ENCODE data around the gene C1orf52. TPM values are rescaled to one million over a fixed set of nuclear protein-coding genes. Genes with fewer than 3 reads are reported as not detected.

Gene C1orf52
- total RNA-seq, 6 donors from 2014 or later, result 12.9 to 89.1 (median 17.9) TPM

- H3K36me3 ChIP-seq, result no peaks in the 10 kb centered on the region
- H3K4me3 ChIP-seq, result no peak overlapping the region
- no peak for DNase-seq
- ATAC-seq (ENCODE audit: low FRiP score in 2 of 2), result no peak
- peaks cover 0 to 17% (median 2%) of the 10 kb centered on the region in 4 donors for H3K27me3 ChIP-seq
- peaks cover 0 to 12% (median 8%) of the 10 kb centered on the region in 4 donors for H3K4me1 ChIP-seq
- no peak overlapping the region for H3K27ac ChIP-seq
- peaks cover 0 to 5% (median 0%) of the 10 kb centered on the region in 4 donors for H3K9me3 ChIP-seq
- WGBS, 2 donors, result 65 to 72% methylated on average over 2 of the region's 2 CpGs
- TF ChIP-seq POLR2A (IDR thresholded peaks at IDR 0.05) (no peak), POLR2AphosphoS5 (IDR thresholded peaks at IDR 0.05) (no peak), EP300 (IDR thresholded peaks at IDR 0.05) (no peak)
- TF ChIP-seq, protein P1, sequence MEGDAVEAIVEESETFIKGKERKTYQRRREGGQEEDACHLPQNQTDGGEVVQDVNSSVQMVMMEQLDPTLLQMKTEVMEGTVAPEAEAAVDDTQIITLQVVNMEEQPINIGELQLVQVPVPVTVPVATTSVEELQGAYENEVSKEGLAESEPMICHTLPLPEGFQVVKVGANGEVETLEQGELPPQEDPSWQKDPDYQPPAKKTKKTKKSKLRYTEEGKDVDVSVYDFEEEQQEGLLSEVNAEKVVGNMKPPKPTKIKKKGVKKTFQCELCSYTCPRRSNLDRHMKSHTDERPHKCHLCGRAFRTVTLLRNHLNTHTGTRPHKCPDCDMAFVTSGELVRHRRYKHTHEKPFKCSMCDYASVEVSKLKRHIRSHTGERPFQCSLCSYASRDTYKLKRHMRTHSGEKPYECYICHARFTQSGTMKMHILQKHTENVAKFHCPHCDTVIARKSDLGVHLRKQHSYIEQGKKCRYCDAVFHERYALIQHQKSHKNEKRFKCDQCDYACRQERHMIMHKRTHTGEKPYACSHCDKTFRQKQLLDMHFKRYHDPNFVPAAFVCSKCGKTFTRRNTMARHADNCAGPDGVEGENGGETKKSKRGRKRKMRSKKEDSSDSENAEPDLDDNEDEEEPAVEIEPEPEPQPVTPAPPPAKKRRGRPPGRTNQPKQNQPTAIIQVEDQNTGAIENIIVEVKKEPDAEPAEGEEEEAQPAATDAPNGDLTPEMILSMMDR (IDR thresholded peaks at IDR 0.05), result no peak
Measured at GRCh38 chr1:85203573-85204171, 55.8 kb downstream of the C1orf52 start.

GRCh38 chr1:85202864-85203255, 56.6 kb downstream of the C1orf52 start:
- 64 to 78% methylated on average over 2 of the region's 2 CpGs for WGBS, 2 donors
- no peak for DNase-seq
- Histone ChIP-seq H3K4me1 (peaks cover 0 to 12% (median 8%) of the 10 kb centered on the region in 4 donors), H3K9me3 (peaks cover 0 to 5% (median 0%) of the 10 kb centered on the region in 4 donors), H3K27ac (peak overlapping the region in 1 of 4 donors; percentile 98), H3K36me3 (no peaks in the 10 kb centered on the region), H3K27me3 (peaks cover 0 to 17% (median 2%) of the 10 kb centered on the region in 4 donors), H3K4me3 (no peak overlapping the region)
- ATAC-seq (ENCODE audit: low FRiP score in 2 of 2), result no peak
- TF ChIP-seq POLR2AphosphoS5 (IDR thresholded peaks at IDR 0.05) (no peak), EP300 (IDR thresholded peaks at IDR 0.05) (no peak), POLR2A (IDR thresholded peaks at IDR 0.05) (no peak)
- TF ChIP-seq, protein P1 (IDR thresholded peaks at IDR 0.05), result no peak

DNA sequence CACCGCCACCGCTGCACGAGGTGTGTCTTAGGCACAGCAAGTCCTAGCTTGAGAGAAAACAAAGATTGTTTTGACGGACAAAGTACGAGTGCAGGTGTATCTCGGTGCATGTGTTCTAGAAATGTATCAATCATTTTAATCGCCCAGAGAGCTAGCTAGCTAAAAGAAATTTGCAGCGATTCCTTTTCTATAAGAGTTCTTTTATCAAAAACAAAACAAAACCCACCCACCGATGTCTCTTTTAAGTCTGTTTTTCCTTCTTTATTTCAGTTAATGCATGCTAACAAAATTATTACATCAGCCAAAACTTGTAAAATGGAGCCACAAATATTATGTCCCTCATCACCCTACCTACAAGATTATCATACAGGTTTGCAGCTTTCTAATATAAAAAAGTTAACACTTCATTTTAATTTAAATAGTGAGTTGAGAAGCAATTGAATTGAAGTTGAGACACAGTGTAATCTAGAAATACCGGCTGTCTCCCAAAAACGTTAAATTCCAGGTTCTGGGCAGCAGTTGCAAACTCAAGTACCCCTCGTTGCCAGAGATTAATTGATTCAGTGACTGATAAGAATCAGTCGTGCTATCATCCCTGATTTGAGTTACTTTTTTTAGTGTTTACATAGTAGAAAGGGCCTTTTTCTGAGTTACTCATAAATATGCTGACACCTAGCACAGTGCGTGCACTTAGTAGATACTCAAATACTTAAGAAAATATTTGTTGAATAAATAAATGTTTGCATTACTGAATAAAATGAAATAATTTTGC, 57.2 kb downstream of the C1orf52 start:
- H3K27me3 ChIP-seq, result peaks cover 0 to 17% (median 2%) of the 10 kb centered on the region in 4 donors
- DNase-seq (no peak), ATAC-seq (ENCODE audit: low FRiP score in 2 of 2) (no peak)
- 13 to 23% methylated on average over 14 of the region's 14 CpGs for WGBS, 2 donors
- peaks cover 0 to 5% (median 0%) of the 10 kb centered on the region in 4 donors for H3K9me3 ChIP-seq
- H3K27ac ChIP-seq, result peak overlapping the region; percentile 92 to 99 (median 98)
- peak overlapping the region; percentile 64 to 84 (median 73) for H3K4me3 ChIP-seq
- no peaks in the 10 kb centered on the region for H3K36me3 ChIP-seq
- peaks cover 0 to 12% (median 8%) of the 10 kb centered on the region in 4 donors for H3K4me1 ChIP-seq
- TF ChIP-seq EP300 (IDR thresholded peaks at IDR 0.05), result no peak
- TF ChIP-seq, protein P1 (IDR thresholded peaks at IDR 0.05), result no peak
- TF ChIP-seq POLR2AphosphoS5 (IDR thresholded peaks at IDR 0.05), result no peak
- no peak for TF ChIP-seq POLR2A (IDR thresholded peaks at IDR 0.05)

DNA sequence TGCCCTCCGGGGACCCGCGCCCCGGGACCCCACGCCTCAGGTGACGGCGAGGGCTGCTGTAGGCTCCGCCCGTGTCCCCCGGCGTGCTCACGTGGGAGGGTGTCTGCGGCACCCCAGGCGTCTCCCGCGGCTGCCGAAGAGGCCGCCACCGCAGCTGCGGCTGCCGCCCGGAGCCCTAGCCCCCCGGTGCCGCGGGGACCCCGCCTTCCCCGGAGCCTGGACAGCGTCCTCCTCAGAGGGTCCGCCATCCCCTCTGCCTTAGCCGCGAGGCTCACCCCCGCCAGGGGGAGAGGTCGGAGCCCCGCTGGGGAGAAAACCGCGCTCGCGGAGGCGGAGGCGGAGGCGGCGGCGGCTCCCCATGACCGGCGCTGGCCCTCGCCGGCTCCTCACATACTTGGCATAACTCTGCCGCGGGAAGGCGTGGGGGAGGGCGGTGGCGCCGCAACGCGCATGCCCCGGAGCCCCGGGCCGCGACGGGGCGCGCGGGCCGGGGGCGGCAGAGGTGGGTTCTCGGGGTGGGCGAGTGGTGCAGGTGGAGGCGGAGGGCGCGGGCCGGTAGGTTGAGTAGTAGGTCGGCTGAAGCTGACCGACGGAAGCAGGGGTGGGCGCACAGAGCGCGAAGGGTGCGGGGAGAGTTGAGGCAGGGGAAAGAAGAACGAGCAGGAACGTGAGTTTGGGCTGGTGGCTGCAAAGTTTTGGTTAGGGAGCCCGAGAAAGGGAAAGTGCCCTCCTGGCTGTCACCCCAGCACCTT, 57.9 kb downstream of the C1orf52 start:
- H3K27ac ChIP-seq, result peak overlapping the region; percentile 92 to 99 (median 98)
- ATAC-seq (ENCODE audit: low FRiP score in 2 of 2), result peak; percentile 90 to 94
- no peaks in the 10 kb centered on the region for H3K36me3 ChIP-seq
- H3K27me3 ChIP-seq, result peaks cover 0 to 17% (median 2%) of the 10 kb centered on the region in 4 donors
- peak; percentile 69 to 95 for DNase-seq
- peaks cover 0 to 12% (median 8%) of the 10 kb centered on the region in 4 donors for H3K4me1 ChIP-seq
- WGBS, 2 donors, result 0% methylated on average over 28 to 29 of the region's 81 CpGs
- peak in 2 of 4 donors; percentile 43 to 68 for TF ChIP-seq POLR2A (IDR thresholded peaks at IDR 0.05)
- TF ChIP-seq EP300 (IDR thresholded peaks at IDR 0.05), result no peak
- TF ChIP-seq, protein P1 (IDR thresholded peaks at IDR 0.05), result peak in 2 of 6 experiments; percentile 7 to 26
- peak in 1 of 2 donors; percentile 73 for TF ChIP-seq POLR2AphosphoS5 (IDR thresholded peaks at IDR 0.05)
- H3K4me3 ChIP-seq, result peak overlapping the region; percentile 64 to 84 (median 73)
- peaks cover 0 to 5% (median 0%) of the 10 kb centered on the region in 4 donors for H3K9me3 ChIP-seq

All from upper lobe of left lung (tissue), 6 donors.